GM12878 (cell line): ENCODE data around the gene VWA3B.

Experiments used
- BHLHE40 ChIP-seq, 2 experiments: fragments of 450-650 bp in 1 of 2; IDR thresholded peaks; 2 replicates each; pipeline ENCODE4 v1.6.1; 2011 to 2017; ENCODE audit warnings: low read depth in 2 of 2, borderline replicate concordance in 1 of 2, improper control_type of control experiment in 1 of 2, low read length in 1 of 2, mild to moderate bottlenecking in 1 of 2
- CTCF ChIP-seq, 3 experiments: IDR thresholded peaks in 2 of 3; conservative IDR thresholded peaks in 1 of 3; 2 replicates each; pipeline ENCODE4 v1.5.1; 2011; ENCODE audit warnings: low read depth in 3 of 3, low read length in 3 of 3, mild to moderate bottlenecking in 3 of 3, control low read depth in 2 of 3, moderate library complexity in 2 of 3, inconsistent platforms in 1 of 3, mixed read lengths in 1 of 3; ENCODE audit not compliant: control insufficient read depth in 2 of 3, insufficient read depth in 1 of 3; ENCODE audit errors: extremely low read depth in 1 of 3
- CUX1 ChIP-seq: IDR thresholded peaks from 2 replicates; pipeline ENCODE4 v1.6.1; 2012; ENCODE audit warnings: improper control_type of control experiment, low read depth, low read length; ENCODE audit not compliant: insufficient replicate concordance
- EP300 ChIP-seq, 2 experiments: fragments of 150-350 bp in 1 of 2; IDR thresholded peaks; 2 replicates each; pipeline ENCODE4 v1.6.1; 2011 to 2012; ENCODE audit warnings: low read depth in 2 of 2, low read length in 2 of 2, borderline replicate concordance in 1 of 2, improper control_type of control experiment in 1 of 2, inconsistent platforms in 1 of 2; ENCODE audit not compliant: control insufficient read depth in 1 of 2
- FOXM1 ChIP-seq: IDR thresholded peaks from 2 replicates; pipeline ENCODE4 v1.6.1; 2012; ENCODE audit warnings: low read depth, mild to moderate bottlenecking, inconsistent platforms, low read length, moderate library complexity
- KDM1A ChIP-seq: fragments of 200-600 bp; sonication (generic); IDR thresholded peaks from 2 replicates; pipeline ENCODE4 v1.6.1; 2016; ENCODE audit warnings: borderline replicate concordance
- NR2C1 ChIP-seq: fragments of 450-650 bp; IDR thresholded peaks from 2 replicates; pipeline ENCODE4 v1.6.1; 2017; ENCODE audit warnings: antibody characterized with exemption, mild to moderate bottlenecking, moderate library complexity
- SP1 ChIP-seq: IDR thresholded peaks from one replicate; pipeline ENCODE4 v1.6.1; 2011; ENCODE audit warnings: low read depth, low read length
- TARDBP ChIP-seq: IDR thresholded peaks from 2 replicates; pipeline ENCODE4 v1.6.1; 2016; ENCODE audit warnings: borderline replicate concordance
- ZBTB4 ChIP-seq: fragments of 450-650 bp; formaldehyde crosslinking; IDR thresholded peaks from 2 replicates; pipeline ENCODE4 v1.4.0; 2022; ENCODE audit warnings: mild to moderate bottlenecking, moderate library complexity

GRCh38 chr2:98177986-98178385, 91.0 kb downstream of the VWA3B start:
- TF ChIP-seq NR2C1 (no peak), BHLHE40 (IDR thresholded peaks at IDR 0.05; ENCODE audit: borderline replicate concordance in 1 of 2, low read depth in 2 of 2, low read length in 1 of 2) (no peak), CUX1 (no peak), EP300 (IDR thresholded peaks at IDR 0.05; ENCODE audit: borderline replicate concordance in 1 of 2, control insufficient read depth in 1 of 2, low read depth in 2 of 2, low read length in 2 of 2) (no peak), TARDBP (no peak), ZBTB4 (CRISPR knock-in tag) (no peak), KDM1A (no peak), SP1 (no peak), FOXM1 (no peak), CTCF (IDR thresholded peaks at IDR 0.05 in 2 of 3, conservative IDR thresholded peaks at IDR 0.05 in 1 of 3; ENCODE audit: control insufficient read depth in 2 of 3, extremely low read depth in 1 of 3, insufficient read depth in 1 of 3, low read depth in 3 of 3, low read length in 3 of 3) (no peak)
